Measurements from ENCODE around the gene SLC1A4. TPM values are rescaled to one million over a fixed set of nuclear protein-coding genes. Genes with fewer than 3 reads are reported as not detected.
"Not testable (repeated sequence)": the region's sequence is repeated elsewhere in the genome, so short reads cannot be mapped to it uniquely, and the experiment has no call there.

Gene SLC1A4
- total and polyA plus RNA-seq, 8 donors, result 6.4 to 21.9 (median 7.8) TPM

DNA sequence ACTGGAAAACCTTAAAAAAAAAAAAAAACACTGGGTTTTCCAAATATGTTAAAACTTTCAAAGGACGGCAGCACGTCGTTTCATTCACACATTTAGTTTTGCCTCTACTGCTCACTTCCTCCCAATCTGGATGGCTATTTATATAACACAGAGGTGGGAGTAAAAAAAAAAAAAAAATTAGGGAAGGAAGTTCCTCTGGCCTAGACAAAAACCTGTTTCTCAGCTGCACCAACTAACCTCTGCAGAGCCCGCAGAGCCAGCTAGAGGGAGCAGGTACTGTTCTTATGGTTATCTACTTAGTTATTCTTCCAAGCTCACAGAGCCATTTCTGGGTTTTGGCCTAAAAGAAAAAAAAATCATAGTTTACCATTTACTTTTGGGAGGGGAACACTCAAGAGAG is 28.1 kb downstream of the SLC1A4 start:
- ATAC-seq (peak; percentile 58), DNase-seq (no peak)
- TF ChIP-seq, protein P1, sequence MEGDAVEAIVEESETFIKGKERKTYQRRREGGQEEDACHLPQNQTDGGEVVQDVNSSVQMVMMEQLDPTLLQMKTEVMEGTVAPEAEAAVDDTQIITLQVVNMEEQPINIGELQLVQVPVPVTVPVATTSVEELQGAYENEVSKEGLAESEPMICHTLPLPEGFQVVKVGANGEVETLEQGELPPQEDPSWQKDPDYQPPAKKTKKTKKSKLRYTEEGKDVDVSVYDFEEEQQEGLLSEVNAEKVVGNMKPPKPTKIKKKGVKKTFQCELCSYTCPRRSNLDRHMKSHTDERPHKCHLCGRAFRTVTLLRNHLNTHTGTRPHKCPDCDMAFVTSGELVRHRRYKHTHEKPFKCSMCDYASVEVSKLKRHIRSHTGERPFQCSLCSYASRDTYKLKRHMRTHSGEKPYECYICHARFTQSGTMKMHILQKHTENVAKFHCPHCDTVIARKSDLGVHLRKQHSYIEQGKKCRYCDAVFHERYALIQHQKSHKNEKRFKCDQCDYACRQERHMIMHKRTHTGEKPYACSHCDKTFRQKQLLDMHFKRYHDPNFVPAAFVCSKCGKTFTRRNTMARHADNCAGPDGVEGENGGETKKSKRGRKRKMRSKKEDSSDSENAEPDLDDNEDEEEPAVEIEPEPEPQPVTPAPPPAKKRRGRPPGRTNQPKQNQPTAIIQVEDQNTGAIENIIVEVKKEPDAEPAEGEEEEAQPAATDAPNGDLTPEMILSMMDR (IDR thresholded peaks at IDR 0.05), result no peak
- H3K36me3 ChIP-seq, result peaks cover 0 to 52% of the 10 kb centered on the region in 2 donors
- H3K27ac ChIP-seq, result peak overlapping the region in 1 of 2 donors; percentile 81
- peaks cover 0 to 25% of the 10 kb centered on the region in 2 donors for H3K4me1 ChIP-seq
- intact Hi-C loops (cut with DNase I), result no loop called here
- no peaks in the 10 kb centered on the region for H3K9me3 ChIP-seq
- H3K4me3 ChIP-seq, result no peak overlapping the region
- no peaks in the 10 kb centered on the region for H3K27me3 ChIP-seq

DNA sequence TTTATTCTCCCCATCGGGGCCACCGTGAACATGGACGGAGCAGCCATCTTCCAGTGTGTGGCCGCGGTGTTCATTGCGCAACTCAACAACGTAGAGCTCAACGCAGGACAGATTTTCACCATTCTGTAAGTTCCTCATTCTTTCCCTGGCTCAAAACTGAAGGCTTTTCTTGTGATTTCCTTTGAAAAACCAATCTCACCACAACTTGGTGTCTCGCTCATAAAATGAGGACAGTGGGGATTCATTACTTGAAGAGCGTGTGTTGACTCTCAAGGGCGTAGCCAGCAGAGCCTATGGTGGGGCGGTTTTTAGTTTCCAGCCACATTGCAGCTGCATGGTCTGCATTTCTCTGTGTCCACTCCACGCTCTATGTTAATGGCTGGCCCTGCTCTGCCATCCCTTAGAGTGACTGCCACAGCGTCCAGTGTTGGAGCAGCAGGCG is 29.0 kb downstream of the SLC1A4 start:
- Histone ChIP-seq H3K4me3 (peak overlapping the region in 1 of 2 donors; percentile 15), H3K27me3 (no peaks in the 10 kb centered on the region), H3K4me1 (peaks cover 0 to 25% of the 10 kb centered on the region in 2 donors), H3K9me3 (no peaks in the 10 kb centered on the region), H3K27ac (peak overlapping the region in 1 of 2 donors; percentile 81), H3K36me3 (peaks cover 0 to 49% of the 10 kb centered on the region in 2 donors)
- TF ChIP-seq, protein P1 (IDR thresholded peaks at IDR 0.05), result no peak
- DNase-seq, result peak in 2 of 4 donors; percentile 75 to 89
- intact Hi-C loops (cut with DNase I), result no loop called here
- ATAC-seq, result peak; percentile 79

DNA sequence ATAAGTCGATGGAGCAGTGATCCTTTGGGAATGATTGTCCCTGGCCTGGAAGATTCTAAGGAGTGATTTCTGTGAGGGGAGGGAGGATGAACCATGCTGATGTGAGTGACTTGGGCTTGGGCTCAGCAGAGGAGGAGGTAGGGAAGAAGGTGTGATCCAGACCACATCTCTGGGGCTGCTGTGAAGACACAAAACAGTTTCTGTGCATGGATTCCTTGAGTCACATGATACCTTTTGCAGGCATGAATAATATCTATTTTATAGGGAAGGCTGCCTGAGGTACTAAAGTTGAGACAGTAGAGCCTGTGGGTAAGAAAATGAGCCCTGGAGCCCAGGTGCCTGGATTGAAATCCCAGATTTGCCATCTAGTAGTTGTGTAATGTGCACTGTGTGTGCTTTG is 29.8 kb downstream of the SLC1A4 start:
- TF ChIP-seq, protein P1 (IDR thresholded peaks at IDR 0.05), result no peak
- Histone ChIP-seq H3K27me3 (no peaks in the 10 kb centered on the region), H3K4me3 (no peak overlapping the region), H3K27ac (peak overlapping the region in 1 of 2 donors; percentile 81), H3K4me1 (peaks cover 0 to 25% of the 10 kb centered on the region in 2 donors), H3K9me3 (no peaks in the 10 kb centered on the region), H3K36me3 (peaks cover 0 to 42% of the 10 kb centered on the region in 2 donors)
- DNase-seq (no peak), ATAC-seq (no peak)
- intact Hi-C loops (cut with DNase I), result no loop called here

DNA sequence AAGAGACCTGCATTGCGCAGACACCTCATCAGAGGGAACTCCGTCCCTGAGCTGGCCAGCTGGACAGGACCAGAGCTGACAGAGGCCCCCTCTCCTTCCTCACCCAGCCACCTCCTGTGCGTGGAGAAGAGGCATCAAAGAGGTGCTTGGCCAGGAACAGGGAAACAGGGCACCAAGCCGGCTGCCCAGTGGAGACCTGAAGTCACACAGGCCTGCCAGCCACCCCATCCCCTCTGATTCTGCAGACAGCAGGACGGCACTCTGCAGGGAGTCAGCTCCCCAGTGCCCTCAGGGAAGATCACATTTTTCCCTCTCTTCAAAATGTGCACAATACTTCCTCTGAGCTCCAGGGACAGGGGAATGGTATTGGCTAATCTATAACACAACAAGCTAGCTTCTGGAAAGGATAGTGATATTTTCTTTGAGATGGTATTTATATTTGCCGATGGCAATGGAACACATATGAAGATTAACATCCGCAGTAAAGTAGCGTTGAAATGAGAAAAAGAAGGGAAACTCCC is 30.5 kb downstream of the SLC1A4 start:
- no peak overlapping the region for H3K27ac ChIP-seq
- peaks cover 0 to 25% of the 10 kb centered on the region in 2 donors for H3K4me1 ChIP-seq
- intact Hi-C loops (cut with DNase I), result no loop called here
- H3K27me3 ChIP-seq, result no peaks in the 10 kb centered on the region
- H3K36me3 ChIP-seq, result peaks cover 0 to 42% of the 10 kb centered on the region in 2 donors
- no peak overlapping the region for H3K4me3 ChIP-seq
- TF ChIP-seq, protein P1 (IDR thresholded peaks at IDR 0.05), result no peak
- H3K9me3 ChIP-seq, result no peaks in the 10 kb centered on the region
- no peak for ATAC-seq
- no peak for DNase-seq

DNA sequence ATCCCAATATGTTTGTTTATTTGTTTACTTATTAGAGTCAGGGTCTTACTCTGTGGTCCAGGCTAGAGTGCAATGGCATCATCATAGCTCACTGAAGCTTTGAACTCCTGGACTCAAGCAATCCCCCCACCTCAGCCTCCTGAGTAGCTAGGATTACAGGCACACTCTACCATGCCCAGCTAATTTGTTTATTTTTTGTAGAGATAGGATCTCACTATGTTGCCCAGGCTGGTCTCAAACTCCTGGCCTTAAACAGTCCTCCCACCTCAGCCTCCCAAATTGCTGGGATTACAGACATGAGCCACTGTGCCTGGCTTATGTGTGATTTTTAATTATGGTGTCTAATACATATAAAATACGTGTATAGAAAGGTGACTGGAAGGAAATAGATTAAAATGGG is 31.1 kb downstream of the SLC1A4 start:
- H3K36me3 ChIP-seq, result peaks cover 0 to 42% of the 10 kb centered on the region in 2 donors
- intact Hi-C loops (cut with DNase I); H3K27me3 ChIP-seq; H3K4me3 ChIP-seq; H3K27ac ChIP-seq; DNase-seq; H3K9me3 ChIP-seq; ATAC-seq: not testable (repeated sequence)
- H3K4me1 ChIP-seq, result peaks cover 0 to 25% of the 10 kb centered on the region in 2 donors

Measured in left lung (tissue), 10 donors.